H1 (cell line): ENCODE measurements around the gene FZD8. TPM values are rescaled to one million over a fixed set of nuclear protein-coding genes. Genes with fewer than 3 reads are reported as not detected.

Experiments used
- CTCF ChIA-PET: fragments of 300-600 bp; sonication (Branson Sonifier 250); formaldehyde crosslinking; loops from one replicate; lab custom pipeline; 2021; ENCODE audit not compliant: partially characterized antibody; lab: Charles Lee
- POLR2A ChIA-PET: fragments of 300-600 bp; sonication (Branson Sonifier 250); formaldehyde crosslinking; loops from one replicate; lab custom pipeline; 2021; ENCODE audit warnings: inconsistent platforms; ENCODE audit not compliant: partially characterized antibody; lab: Charles Lee
- DNase-seq, 2 experiments: peaks; one replicate each; pipeline versions ENCODE4 v3.0.0 to v3.0.0-alpha.2; 2010 to 2022; ENCODE audit warnings: low spot score in 2 of 2, low read depth in 1 of 2, mixed read lengths in 1 of 2
- FAIRE-seq: peaks from 2 replicates; lab custom pipeline; 2011; peaks lifted over from hg19 to GRCh38; lab: Jason Lieb, UNC
- H2AFZ ChIP-seq: 2 replicates; pipeline ENCODE4 v1.8.1; 2012; ENCODE audit warnings: low read length, inconsistent platforms
- H2AK5ac ChIP-seq: 2 replicates; pipeline ENCODE4 v1.6.1; 2013; ENCODE audit warnings: low read depth, low read length
- H2BK120ac ChIP-seq: replicated peaks from 2 replicates; pipeline ENCODE3; 2013; ENCODE audit warnings: low read depth, low read length, inconsistent platforms
- H2BK12ac ChIP-seq: 2 replicates; pipeline ENCODE4 v1.6.1; 2013; ENCODE audit warnings: low read depth, low read length
- H2BK15ac ChIP-seq: 2 replicates; pipeline ENCODE4 v1.6.1; 2013; ENCODE audit warnings: low read length
- H2BK20ac ChIP-seq: 2 replicates; pipeline ENCODE4 v1.6.1; 2013; ENCODE audit warnings: low read length
- H2BK5ac ChIP-seq: 2 replicates; pipeline ENCODE4 v1.6.1; 2013; ENCODE audit warnings: low read depth, low read length
- H3K14ac ChIP-seq: 2 replicates; pipeline ENCODE4 v1.6.1; 2013; ENCODE audit warnings: inconsistent platforms; ENCODE audit not compliant: insufficient read length
- H3K18ac ChIP-seq: 2 replicates; pipeline ENCODE4 v1.6.1; 2013; ENCODE audit warnings: low read length; ENCODE audit errors: extremely low read depth
- H3K23ac ChIP-seq: 2 replicates; pipeline ENCODE4 v1.6.1; 2013; ENCODE audit warnings: inconsistent platforms; ENCODE audit not compliant: insufficient read length
- H3K23me2 ChIP-seq: 2 replicates; pipeline ENCODE4 v1.6.1; 2013; ENCODE audit warnings: low read depth, low read length
- H3K27ac ChIP-seq: 2 replicates; pipeline ENCODE4 v1.6.1; 2011; ENCODE audit warnings: low read depth, low read length, inconsistent platforms
- H3K27me3 ChIP-seq, 4 experiments: replicated peaks in 1 of 4; 1 replicate in 1 of 4; 2 replicates in 3 of 4; pipeline versions ENCODE4 v1.6.1 to v1.8.1; 2011 to 2013; ENCODE audit warnings: low read length in 3 of 4, mild to moderate bottlenecking in 3 of 4, inconsistent platforms in 2 of 4, mixed read lengths in 2 of 4, moderate library complexity in 1 of 4; ENCODE audit not compliant: control insufficient read depth in 3 of 4, insufficient read depth in 3 of 4; ENCODE audit errors: extremely low read depth in 1 of 4
- H3K36me3 ChIP-seq, 4 experiments: 2 replicates each; pipeline versions ENCODE4 v1.6.1 to v1.8.1; 2011 to 2013; ENCODE audit warnings: mild to moderate bottlenecking in 4 of 4, low read length in 3 of 4, moderate library complexity in 2 of 4, control low read depth in 1 of 4, inconsistent platforms in 1 of 4; ENCODE audit not compliant: insufficient read depth in 4 of 4, control insufficient read depth in 2 of 4
- H3K4ac ChIP-seq: replicated peaks from 2 replicates; pipeline ENCODE3; 2013; ENCODE audit warnings: low read length, low read depth, mixed read lengths, inconsistent platforms; ENCODE audit not compliant: insufficient read length
- H3K4me1 ChIP-seq, 4 experiments: replicated peaks in 1 of 4; 1 replicate in 1 of 4; 2 replicates in 3 of 4; pipeline versions ENCODE4 v1.6.1 to v1.8.1; 2011 to 2013; ENCODE audit warnings: low read length in 3 of 4, inconsistent platforms in 2 of 4, mixed read lengths in 1 of 4; ENCODE audit not compliant: insufficient read depth in 4 of 4, control insufficient read depth in 3 of 4
- H3K4me2 ChIP-seq, 2 experiments: 2 replicates each; pipeline versions ENCODE4 v1.6.1 to v1.8.1; 2011 to 2013; ENCODE audit warnings: low read depth in 2 of 2, low read length in 2 of 2, control low read depth in 1 of 2, inconsistent platforms in 1 of 2, mild to moderate bottlenecking in 1 of 2; ENCODE audit not compliant: insufficient read depth in 1 of 2
- H3K4me3 ChIP-seq, 4 experiments: fragments of 200-600, 300-600 bp in 1 of 4; sonication (generic), shearing (Covaris generic), sonication (Bioruptor Twin) in 1 of 4; 2 replicates each; pipeline versions ENCODE4 v1.5.1 to v1.8.1; 2011 to 2016; ENCODE audit warnings: low read length in 4 of 4, low read depth in 3 of 4, control low read depth in 2 of 4, inconsistent platforms in 2 of 4, mild to moderate bottlenecking in 2 of 4, mixed read lengths in 1 of 4, moderate library complexity in 1 of 4; ENCODE audit not compliant: insufficient read depth in 2 of 4; ENCODE audit errors: extremely low read depth in 1 of 4
- H3K56ac ChIP-seq: replicated peaks from 2 replicates; pipeline ENCODE3; 2013; ENCODE audit warnings: low read depth, mild to moderate bottlenecking, mixed read lengths, low read length, inconsistent platforms; ENCODE audit not compliant: insufficient read length
- H3K79me1 ChIP-seq: 2 replicates; pipeline ENCODE4 v1.6.1; 2013; ENCODE audit warnings: low read depth, low read length, control low read depth
- H3K79me2 ChIP-seq, 2 experiments: 2 replicates each; pipeline versions ENCODE4 v1.6.1 to v1.8.1; 2012 to 2013; ENCODE audit warnings: low read length in 2 of 2, mild to moderate bottlenecking in 2 of 2, inconsistent platforms in 1 of 2; ENCODE audit not compliant: insufficient read depth in 2 of 2, control insufficient read depth in 1 of 2
- H3K9ac ChIP-seq, 4 experiments: replicated peaks in 1 of 4; 1 replicate in 1 of 4; 2 replicates in 3 of 4; pipeline versions ENCODE4 v1.6.1 to v1.8.1; 2011 to 2013; ENCODE audit warnings: low read depth in 3 of 4, low read length in 3 of 4, control low read depth in 2 of 4, mild to moderate bottlenecking in 2 of 4, moderate library complexity in 2 of 4, inconsistent platforms in 1 of 4; ENCODE audit errors: extremely low read depth in 1 of 4
- H3K9me3 ChIP-seq, 2 experiments: 2 replicates each; pipeline versions ENCODE4 v1.6.1 to v1.8.1; 2012 to 2013; ENCODE audit warnings: mild to moderate bottlenecking in 2 of 2, moderate library complexity in 2 of 2, control low read depth in 1 of 2, inconsistent platforms in 1 of 2, low read depth in 1 of 2, low read length in 1 of 2, mixed read lengths in 1 of 2; ENCODE audit not compliant: insufficient read depth in 2 of 2
- H4K20me1 ChIP-seq, 2 experiments: replicated peaks in 1 of 2; 2 replicates each; pipeline versions ENCODE3 to v1.8.1; 2011 to 2013; ENCODE audit warnings: inconsistent platforms in 2 of 2, low read length in 2 of 2, mild to moderate bottlenecking in 1 of 2; ENCODE audit not compliant: insufficient read depth in 2 of 2, control insufficient read depth in 1 of 2
- H4K5ac ChIP-seq: 2 replicates; pipeline ENCODE4 v1.6.1; 2013; ENCODE audit warnings: low read length, low read depth, mixed read lengths, inconsistent platforms; ENCODE audit not compliant: insufficient read length
- H4K8ac ChIP-seq: 2 replicates; pipeline ENCODE4 v1.8.0; 2013; ENCODE audit warnings: mild to moderate bottlenecking, moderate library complexity, low read length, inconsistent platforms; ENCODE audit not compliant: insufficient read depth; ENCODE audit errors: extremely low read depth
- H4K91ac ChIP-seq: replicated peaks from 2 replicates; pipeline ENCODE3; 2013; ENCODE audit warnings: low read length, mixed read lengths, inconsistent platforms; ENCODE audit not compliant: insufficient read length
- EP300 ChIP-seq, 2 experiments: IDR thresholded peaks; 1 replicate in 1 of 2; 2 replicates in 1 of 2; pipeline ENCODE4 v1.6.1; 2011 to 2012; ENCODE audit warnings: low read depth in 2 of 2, low read length in 2 of 2, mild to moderate bottlenecking in 2 of 2, borderline replicate concordance in 1 of 2, inconsistent platforms in 1 of 2, moderate library complexity in 1 of 2
- GTF2F1 ChIP-seq: IDR thresholded peaks from 2 replicates; pipeline ENCODE4 v1.6.1; 2012; ENCODE audit warnings: low read depth, low read length, improper control_type of control experiment, borderline replicate concordance
- POU5F1 ChIP-seq: IDR thresholded peaks from 2 replicates; pipeline ENCODE4 v1.6.1; 2011; ENCODE audit warnings: low read depth, mild to moderate bottlenecking, low read length, moderate library complexity
- RAD21 ChIP-seq, 2 experiments: IDR thresholded peaks in 1 of 2; conservative IDR thresholded peaks in 1 of 2; 2 replicates each; pipeline ENCODE4 v1.6.1; 2011; ENCODE audit warnings: low read depth in 2 of 2, low read length in 2 of 2, improper control_type of control experiment in 1 of 2, inconsistent platforms in 1 of 2, mild to moderate bottlenecking in 1 of 2, moderate library complexity in 1 of 2
- RNF2 ChIP-seq: fragments of 200-900, 300-1000 bp; sonication (generic); IDR thresholded peaks from 2 replicates; pipeline ENCODE4 v1.7.1; 2016; ENCODE audit warnings: borderline replicate concordance, low read depth, mild to moderate bottlenecking, antibody characterized with exemption, low read length; ENCODE audit not compliant: poor library complexity, severe bottlenecking; ENCODE audit errors: missing control alignments
- SIX5 ChIP-seq: IDR thresholded peaks from 2 replicates; pipeline ENCODE4 v1.6.1; 2011; ENCODE audit warnings: mild to moderate bottlenecking, low read depth, low read length
- SP1 ChIP-seq: IDR thresholded peaks from 2 replicates; pipeline ENCODE4 v1.6.1; 2011; ENCODE audit warnings: low read depth, low read length
- SP4 ChIP-seq: IDR thresholded peaks from 2 replicates; pipeline ENCODE4 v1.6.1; 2012; ENCODE audit warnings: low read length, inconsistent platforms
- TAF1 ChIP-seq: IDR thresholded peaks from 2 replicates; pipeline ENCODE4 v1.6.1; 2011; ENCODE audit warnings: mild to moderate bottlenecking, low read depth, low read length
- TCF12 ChIP-seq: IDR thresholded peaks from 2 replicates; pipeline ENCODE4 v1.6.1; 2011; ENCODE audit warnings: low read depth, mild to moderate bottlenecking, low read length
- YY1 ChIP-seq: IDR thresholded peaks from 2 replicates; pipeline ENCODE4 v1.6.1; 2011; ENCODE audit warnings: low read depth, mild to moderate bottlenecking, low read length
- WGBS, 2 experiments: shearing (Covaris generic) in 1 of 2; methylation state at CpG; one replicate each; pipeline versions ENCODE4 v1.1.6 to v1.1.7; 2013 to 2015; ENCODE audit warnings: low lambda C conversion rate in 2 of 2, mixed read lengths in 2 of 2, inconsistent platforms in 1 of 2, low coverage in 1 of 2, missing lambda C conversion rate in 1 of 2; ENCODE audit not compliant: insufficient replicate concordance in 2 of 2, insufficient coverage in 1 of 2, insufficient read length in 1 of 2; ENCODE audit errors: extremely low coverage in 1 of 2, missing lambda C conversion rate in 1 of 2; 5-methylcytosine and 5-hydroxymethylcytosine counted together
- polyA plus RNA-seq, 7 experiments: library from polyadenylated mRNA; depleted of rRNA in 3 of 7; stranded (reverse) in 5 of 7; unstranded in 2 of 7; fragments of >200 nt in 5 of 7; fragments of 200-250 nt in 2 of 7; gene quantifications; 1 replicate in 5 of 7; 2 replicates in 1 of 7; 4 replicates in 1 of 7; pipeline versions ENCODE4 v1.2.1 to v1.2.3, GENCODE V29; 2011 to 2013; ENCODE audit warnings: missing spikeins in 2 of 7, mixed read lengths in 2 of 7
- total RNA-seq: library from RNA; stranded (reverse); fragmentation: NEBNext Ultra II Directional; extraction: Animal tissue kit (Norgen Biotek cat#: 25700); gene quantifications from 2 replicates; pipeline ENCODE4 v1.2.1, GENCODE V29; 2021

The FZD8 gene
- total and polyA plus RNA-seq, 2 of the 8 experiments (the other 6 are each of a cell fraction or from before 2014, with no cell fraction given) = 4.8 to 7.1 TPM

DNA sequence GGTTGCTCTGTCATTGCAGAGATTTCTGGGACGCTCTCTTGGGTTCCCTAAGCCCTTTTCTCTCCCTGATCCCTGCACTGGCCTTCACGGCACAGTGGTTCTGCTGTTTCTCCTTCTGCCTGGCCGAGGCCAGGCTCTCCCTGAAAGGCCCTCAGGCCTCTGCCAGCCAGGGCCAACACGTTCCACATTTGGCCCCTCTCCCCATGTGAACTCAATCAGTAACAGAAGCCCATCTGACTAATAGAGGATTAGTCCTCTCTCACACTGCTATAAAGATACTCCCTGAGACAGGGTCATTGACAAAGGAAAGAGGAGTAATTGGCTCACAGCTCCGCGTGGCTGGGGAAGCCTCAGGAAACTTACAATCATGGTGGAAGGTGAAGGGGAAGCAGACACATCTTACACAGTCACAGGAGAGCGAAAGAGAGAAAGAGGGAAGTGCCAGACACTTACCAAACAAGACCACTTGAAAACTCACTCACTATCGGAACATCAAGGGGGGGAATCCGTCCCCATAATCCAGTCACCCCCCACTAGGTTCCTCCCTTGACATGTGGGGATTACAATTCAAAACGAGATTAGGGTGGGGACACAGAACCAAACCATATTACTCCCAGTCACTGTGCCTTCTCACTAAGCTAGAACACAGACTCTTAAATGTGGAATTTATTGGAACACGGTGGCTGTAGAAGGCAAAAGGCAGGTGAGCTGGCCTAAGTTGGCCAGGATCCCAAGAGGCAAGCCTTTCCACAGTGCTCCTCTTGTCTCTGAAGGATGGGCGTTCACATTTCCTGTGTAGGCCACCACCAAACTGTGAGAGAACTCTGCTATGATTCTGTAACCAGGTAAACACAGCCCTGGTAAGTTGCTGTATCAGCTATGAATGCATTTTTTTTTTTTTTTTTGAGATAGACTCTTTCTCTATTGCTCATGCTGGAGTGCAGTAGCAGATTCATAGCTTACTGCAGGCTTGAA is 8.8 kb downstream of the FZD8 start:
- Histone ChIP-seq H2BK20ac (0 out of 2 replicates have a peak overlapping the region, but pooled peaks have one; percentile 35), H2AK5ac (no peak overlapping the region), H3K4ac (no peak overlapping the region), H3K9ac (no peak overlapping the region), H4K8ac (no peak overlapping the region), H2AFZ (peak overlapping the region; percentile 20; the same call in 1 of the 2 replicates), H4K91ac (no peak overlapping the region), H3K79me2 (no peaks in the 10 kb centered on the region), H3K27ac (no peak overlapping the region), H4K20me1 (no peaks in the 10 kb centered on the region), H3K9me3 (no peaks in the 10 kb centered on the region), H3K18ac (no peak overlapping the region; the same call in 1 of the 2 replicates), H3K14ac (no peak overlapping the region), H3K4me1 (peaks cover 2 to 13% (median 7%) of the 10 kb centered on the region in 4 experiments; a peak in 4 of 7 replicates), H3K79me1 (no peaks in the 10 kb centered on the region), H3K23me2 (no peaks in the 10 kb centered on the region; the same call in 1 of the 2 replicates), H4K5ac (no peak overlapping the region), H2BK12ac (no peak overlapping the region), H3K56ac (no peak overlapping the region), H2BK15ac (0 out of 2 replicates have a peak overlapping the region, but pooled peaks have one; percentile 12), H3K23ac (no peak overlapping the region), H2BK120ac (no peak overlapping the region), H3K4me2 (no peak overlapping the region), H3K27me3 (peaks cover 0 to 1% (median 0%) of the 10 kb centered on the region in 4 experiments; a peak in 1 of 7 replicates), H3K36me3 (no peaks in the 10 kb centered on the region), H2BK5ac (no peak overlapping the region), H3K4me3 (no peak overlapping the region)
- CTCF ChIA-PET = interaction anchor here (0.7 to 9.4 kb wide), 8 partner anchors 20 to 1146 kb away, joined by 3 to 59 read pairs (median 4); no protein-coding TSS in a partner anchor
- DNase-seq (no peak), FAIRE-seq (no peak)
- WGBS, 2 experiments = 66% methylated on average over 12 of the region's 12 CpGs; no CpG with 5 or more reads in 1 of the 2 experiments
- POLR2A ChIA-PET = interaction anchor here (0.9 kb wide), 1 partner anchor 22 kb away, joined by 3 read pairs; no protein-coding TSS in a partner anchor
- TF ChIP-seq YY1 = no peak
- TF ChIP-seq POU5F1 = no peak
- no peak for TF ChIP-seq EP300 (IDR thresholded peaks at IDR 0.05; ENCODE audit: borderline replicate concordance in 1 of 2, low read depth in 2 of 2, low read length in 2 of 2)
- TF ChIP-seq SP4 = no peak
- no peak for TF ChIP-seq SIX5
- no peak for TF ChIP-seq RNF2
- TF ChIP-seq TAF1 = no peak
- no peak for TF ChIP-seq RAD21 (IDR thresholded peaks at IDR 0.05 in 1 of 2, conservative IDR thresholded peaks at IDR 0.05 in 1 of 2; ENCODE audit: low read depth in 2 of 2, low read length in 2 of 2)
- TF ChIP-seq SP1 = no peak
- TF ChIP-seq GTF2F1 = no peak
- no peak for TF ChIP-seq TCF12
